ENCODE data around the gene THADA. TPM values are rescaled to one million over a fixed set of nuclear protein-coding genes. Genes with fewer than 3 reads are reported as not detected.
"Not testable (repeated sequence)": the region's sequence is repeated elsewhere in the genome, so short reads cannot be mapped to it uniquely, and the experiment has no call there.

Gene THADA
- total RNA-seq, 2 experiments from 2014 or later = 31.2 to 32.3 TPM

- no peak for DNase-seq (ENCODE audit: low spot score)
- no peaks in the 10 kb centered on the region; the same call in 1 of the 2 replicates for H3K36me3 ChIP-seq (ENCODE audit: insufficient read depth, low read length)
- no peak overlapping the region for H2AFZ ChIP-seq (ENCODE audit: low read length)
- BruUV-seq (replicated peaks) = no TSS peak
- intact Hi-C loops (cut with micrococcal nuclease; ENCODE audit: unreplicated experiment) = no loop called here
- H3K9me3 ChIP-seq (ENCODE audit: low read length) = no peaks in the 10 kb centered on the region
- H3K9me2 ChIP-seq (ENCODE audit: insufficient read depth, low read length) = no peaks in the 10 kb centered on the region
- H3K4me2 ChIP-seq (ENCODE audit: low read length) = no peak overlapping the region
- no peak for TF ChIP-seq EZH2phosphoT487 (IDR thresholded peaks at IDR 0.05; ENCODE audit: borderline replicate concordance, low read depth, low read length)
- TF ChIP-seq CTCF (conservative IDR thresholded peaks at IDR 0.05; ENCODE audit: low read length) = no peak
- H4K20me1 ChIP-seq (ENCODE audit: insufficient read depth, low read length) = no peaks in the 10 kb centered on the region
- H3K79me2 ChIP-seq (ENCODE audit: insufficient read depth, low read depth, low read length) = no peaks in the 10 kb centered on the region
- no peak overlapping the region for H3K27ac ChIP-seq (ENCODE audit: low read depth, low read length, poor library complexity, severe bottlenecking)
- CTCF ChIA-PET (ENCODE audit: unreplicated experiment) = no interaction called here
- no peak overlapping the region for H3K4me3 ChIP-seq (ENCODE audit: low read depth, low read length, poor library complexity, severe bottlenecking)
- H3K4me1 ChIP-seq (ENCODE audit: insufficient read depth, low read length, poor library complexity, severe bottlenecking) = peaks cover 3% of the 10 kb centered on the region
- POLR2A ChIA-PET = interaction anchor here (0.7 kb wide), 1 partner anchor 21 kb away, joined by 5 read pairs; no protein-coding TSS in a partner anchor
These were observed 147.1 kb downstream of the THADA start for GRCh38 chr2:43448822-43449110.

- Histone ChIP-seq H3K79me2 (ENCODE audit: insufficient read depth, low read depth, low read length) (no peaks in the 10 kb centered on the region), H3K9me3 (ENCODE audit: low read length) (no peaks in the 10 kb centered on the region), H3K9me2 (ENCODE audit: insufficient read depth, low read length) (no peaks in the 10 kb centered on the region), H4K20me1 (ENCODE audit: insufficient read depth, low read length) (no peaks in the 10 kb centered on the region), H3K4me2 (ENCODE audit: low read length) (no peak overlapping the region), H3K27ac (ENCODE audit: low read depth, low read length, poor library complexity, severe bottlenecking) (no peak overlapping the region), H3K4me1 (ENCODE audit: insufficient read depth, low read length, poor library complexity, severe bottlenecking) (peaks cover 3% of the 10 kb centered on the region), H2AFZ (ENCODE audit: low read length) (no peak overlapping the region), H3K36me3 (ENCODE audit: insufficient read depth, low read length) (no peaks in the 10 kb centered on the region; the same call in 1 of the 2 replicates), H3K4me3 (ENCODE audit: low read depth, low read length, poor library complexity, severe bottlenecking) (no peak overlapping the region)
- POLR2A ChIA-PET = interaction anchor here (0.6 to 0.7 kb wide), 2 partner anchors 21 to 136 kb away, joined by 3 to 5 read pairs; no protein-coding TSS in a partner anchor
- CTCF ChIA-PET (ENCODE audit: unreplicated experiment) = no interaction called here
- no peak for TF ChIP-seq CTCF (conservative IDR thresholded peaks at IDR 0.05; ENCODE audit: low read length)
- no peak for TF ChIP-seq EZH2phosphoT487 (IDR thresholded peaks at IDR 0.05; ENCODE audit: borderline replicate concordance, low read depth, low read length)
- no peak for DNase-seq (ENCODE audit: low spot score)
- no TSS peak for BruUV-seq (replicated peaks)
- intact Hi-C loops (cut with micrococcal nuclease; ENCODE audit: unreplicated experiment) = no loop called here
These were observed 147.6 kb downstream of the THADA start for GRCh38 chr2:43448011-43448821.

GRCh38 chr2:43446755-43447154, 149.1 kb downstream of the THADA start:
- H3K4me3 ChIP-seq (ENCODE audit: low read depth, low read length, poor library complexity, severe bottlenecking); H2AFZ ChIP-seq (ENCODE audit: low read length); H3K27ac ChIP-seq (ENCODE audit: low read depth, low read length, poor library complexity, severe bottlenecking); BruUV-seq (replicated peaks); H3K36me3 ChIP-seq (ENCODE audit: insufficient read depth, low read length); H3K79me2 ChIP-seq (ENCODE audit: insufficient read depth, low read depth, low read length); intact Hi-C loops (cut with micrococcal nuclease; ENCODE audit: unreplicated experiment); CTCF ChIA-PET (ENCODE audit: unreplicated experiment); H4K20me1 ChIP-seq (ENCODE audit: insufficient read depth, low read length); H3K4me1 ChIP-seq (ENCODE audit: insufficient read depth, low read length, poor library complexity, severe bottlenecking); H3K9me2 ChIP-seq (ENCODE audit: insufficient read depth, low read length); H3K4me2 ChIP-seq (ENCODE audit: low read length); H3K9me3 ChIP-seq (ENCODE audit: low read length); DNase-seq (ENCODE audit: low spot score): not testable (repeated sequence)
- POLR2A ChIA-PET = interaction anchor here (0.5 kb wide), 1 partner anchor 42 kb away, joined by 4 read pairs; no protein-coding TSS in a partner anchor

Data from OCI-LY7 (cell line).